OCI-LY1 (cell line): ENCODE measurements around the gene BRS3.

ENCODE experiments used
- H2AFZ ChIP-seq: fragments of 200-600 bp; sonication (generic), shearing (Covaris generic); 2 replicates; pipeline ENCODE4 v1.6.0; 2014; ENCODE audit warnings: antibody characterized with exemption, mild to moderate bottlenecking, low read length
- H3F3A ChIP-seq: fragments of 200-600 bp; sonication (generic), shearing (Covaris generic); 2 replicates; pipeline ENCODE4 v1.6.0; 2014; ENCODE audit warnings: mild to moderate bottlenecking, antibody characterized with exemption, low read length, moderate library complexity; ENCODE audit not compliant: insufficient read depth
- H3K27ac ChIP-seq: fragments of 200-600 bp; sonication (generic); 2 replicates; pipeline ENCODE4 v1.5.1; 2014; ENCODE audit warnings: low read length, mixed run types, mild to moderate bottlenecking, low read depth; ENCODE audit not compliant: poor library complexity, severe bottlenecking
- H3K27me3 ChIP-seq: fragments of 200-600 bp; sonication (generic); 2 replicates; pipeline ENCODE4 v1.6.0; 2014; ENCODE audit warnings: antibody characterized with exemption, mild to moderate bottlenecking, low read length, moderate library complexity; ENCODE audit not compliant: insufficient read depth
- H3K36me3 ChIP-seq: fragments of 200-600 bp; sonication (generic); 2 replicates; pipeline ENCODE4 v1.6.1; 2014; ENCODE audit warnings: mild to moderate bottlenecking, antibody characterized with exemption, low read length, moderate library complexity, mixed read lengths; ENCODE audit not compliant: insufficient read depth
- H3K4me1 ChIP-seq: fragments of 200-600 bp; sonication (generic); 2 replicates; pipeline ENCODE4 v1.5.1; 2014; ENCODE audit warnings: mild to moderate bottlenecking, low read length, moderate library complexity; ENCODE audit not compliant: insufficient read depth, severe bottlenecking
- H3K4me2 ChIP-seq: fragments of 200-600 bp; sonication (generic), shearing (Covaris generic); 2 replicates; pipeline ENCODE4 v1.6.1; 2014; ENCODE audit warnings: low read length
- H3K4me3 ChIP-seq: fragments of 200-600 bp; sonication (generic); 2 replicates; pipeline ENCODE4 v1.5.1; 2014; ENCODE audit warnings: low read length, low read depth, mild to moderate bottlenecking, mixed read lengths; ENCODE audit not compliant: poor library complexity, severe bottlenecking
- H3K79me2 ChIP-seq: fragments of 200-600 bp; shearing (Covaris generic); 2 replicates; pipeline ENCODE4 v1.6.1; 2016; ENCODE audit warnings: mixed run types, low read length, mixed read lengths; ENCODE audit not compliant: insufficient read depth
- H3K9ac ChIP-seq: fragments of 200-600 bp; sonication (generic), shearing (Covaris generic); 2 replicates; pipeline ENCODE4 v1.6.1; 2014; ENCODE audit warnings: mild to moderate bottlenecking, low read length, mixed read lengths
- H3K9me2 ChIP-seq: fragments of 200-600 bp; sonication (generic), shearing (Covaris generic); 2 replicates; pipeline ENCODE4 v1.6.1; 2014; ENCODE audit warnings: low read depth, mild to moderate bottlenecking, low read length, mixed read lengths
- H3K9me3 ChIP-seq: fragments of 200-600 bp; shearing (Covaris generic); 2 replicates; pipeline ENCODE4 v1.6.1; 2014; ENCODE audit warnings: low read length, mixed read lengths
- H4K20me1 ChIP-seq: fragments of 200-600 bp; sonication (generic), shearing (Covaris generic); 2 replicates; pipeline ENCODE4 v1.6.0; 2016; ENCODE audit warnings: mild to moderate bottlenecking, low read length; ENCODE audit not compliant: insufficient read depth
- CTCF ChIP-seq: fragments of 200-600 bp; sonication (generic), shearing (Covaris generic); IDR thresholded peaks from 2 replicates; pipeline ENCODE4 v1.5.1; 2017; ENCODE audit warnings: mild to moderate bottlenecking, antibody characterized with exemption, low read length, moderate library complexity, mixed read lengths
- EZH2 ChIP-seq: fragments of 200-600 bp; sonication (generic), shearing (Covaris generic); IDR thresholded peaks from 2 replicates; pipeline ENCODE4 v1.8.0; 2017; ENCODE audit warnings: borderline replicate concordance, mixed run types, mild to moderate bottlenecking, antibody characterized with exemption, low read length, moderate library complexity, mixed read lengths

BRS3 gene

DNA sequence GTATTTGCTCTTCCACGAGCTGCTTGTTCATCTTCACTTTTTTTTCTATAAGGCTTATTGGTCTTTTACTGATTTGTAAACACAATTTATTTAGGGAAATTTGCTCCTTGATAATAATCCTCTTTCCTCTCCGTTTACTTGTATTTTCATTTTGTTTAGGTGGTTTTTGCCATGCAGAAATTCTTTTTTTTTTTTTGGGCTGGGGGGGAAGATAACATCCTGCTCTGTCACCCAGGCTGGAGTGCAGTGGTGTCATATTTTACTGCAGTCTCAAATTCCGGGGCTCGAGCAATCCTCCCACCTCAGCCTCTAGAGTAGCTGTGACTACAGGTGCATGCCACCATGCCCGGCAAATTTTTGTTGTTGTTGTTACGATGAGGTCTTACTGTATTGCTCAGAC is 31.6 kb upstream of the BRS3 start:
- Histone ChIP-seq H3K4me3 (no peak overlapping the region), H2AFZ (no peak overlapping the region), H3K4me1 (no peaks in the 10 kb centered on the region), H3K9me3 (no peaks in the 10 kb centered on the region), H3K36me3 (no peaks in the 10 kb centered on the region), H3K9me2 (no peaks in the 10 kb centered on the region), H3K27me3 (no peaks in the 10 kb centered on the region), H3K79me2 (no peaks in the 10 kb centered on the region), H4K20me1 (no peaks in the 10 kb centered on the region), H3F3A (no peaks in the 10 kb centered on the region), H3K9ac (no peak overlapping the region), H3K27ac (no peak overlapping the region), H3K4me2 (no peak overlapping the region)
- TF ChIP-seq CTCF (no peak), EZH2 (no peak)

GRCh38 chrX:136457303-136457917 is 30.3 kb upstream of the BRS3 start:
- H3K79me2 ChIP-seq: no peaks in the 10 kb centered on the region
- TF ChIP-seq CTCF (no peak), EZH2 (no peak)
- no peak overlapping the region for H3K4me2 ChIP-seq
- no peak overlapping the region for H2AFZ ChIP-seq
- no peak overlapping the region for H3K9ac ChIP-seq
- H3K9me2 ChIP-seq: no peaks in the 10 kb centered on the region
- no peaks in the 10 kb centered on the region for H4K20me1 ChIP-seq
- no peaks in the 10 kb centered on the region for H3K36me3 ChIP-seq
- H3K27ac ChIP-seq: no peak overlapping the region
- H3K9me3 ChIP-seq: no peaks in the 10 kb centered on the region
- H3F3A ChIP-seq: no peaks in the 10 kb centered on the region
- H3K4me1 ChIP-seq: no peaks in the 10 kb centered on the region
- no peaks in the 10 kb centered on the region for H3K27me3 ChIP-seq
- no peak overlapping the region for H3K4me3 ChIP-seq

- no peaks in the 10 kb centered on the region for H3F3A ChIP-seq
- TF ChIP-seq EZH2: no peak
- no peak for TF ChIP-seq CTCF
- no peak overlapping the region for H3K4me2 ChIP-seq
- H3K79me2 ChIP-seq: no peaks in the 10 kb centered on the region
- no peak overlapping the region for H3K27ac ChIP-seq
- H2AFZ ChIP-seq: no peak overlapping the region
- no peak overlapping the region for H3K9ac ChIP-seq
- no peaks in the 10 kb centered on the region for H4K20me1 ChIP-seq
- H3K36me3 ChIP-seq: no peaks in the 10 kb centered on the region
- H3K9me3 ChIP-seq: no peaks in the 10 kb centered on the region
- no peaks in the 10 kb centered on the region for H3K4me1 ChIP-seq
- H3K4me3 ChIP-seq: no peak overlapping the region
- no peaks in the 10 kb centered on the region for H3K27me3 ChIP-seq
- no peaks in the 10 kb centered on the region for H3K9me2 ChIP-seq
Measured at GRCh38 chrX:136464589-136464988, 23.2 kb upstream of the BRS3 start.
